ENCODE measurements around the gene SPTBN2.

Gene SPTBN2

GRCh38 chr11:66639066-66639813 is 89.8 kb downstream of the SPTBN2 start:
- DNase-seq (ENCODE audit: low read depth in 2 of 2) = no peak

- DNase-seq (ENCODE audit: low read depth in 2 of 2) = peak; percentile 90 to 98
Measured at GRCh38 chr11:66638177-66639065, 90.6 kb downstream of the SPTBN2 start, which contains the start of gene RBM4. TSS of gene RBM4 (plus strand) at chr11:66638703. CDS start at chr11:66639712, 1,009 bp downstream.

GRCh38 chr11:66637557-66638176 is 91.3 kb downstream of the SPTBN2 start:
- no peak for DNase-seq (ENCODE audit: low read depth in 2 of 2)

GRCh38 chr11:66636411-66636810 is 92.6 kb downstream of the SPTBN2 start:
- DNase-seq (ENCODE audit: low read depth in 2 of 2) = no peak

Data from stimulated activated CD8-positive, alpha-beta memory T cell treated with anti-CD3 and anti-CD28 coated beads, Interleukin-7, amount 100 ng/mL, for 4 hours (primary cell).